GM23338 (cell line): Measurements from ENCODE around the gene BLTP3B.

Source experiments
- CREB1 ChIP-seq: fragments of 250-450 bp; sonication (Bioruptor Pico); IDR thresholded peaks from 2 replicates; pipeline ENCODE4 v1.5.0; 2020; ENCODE audit warnings: low read depth, mild to moderate bottlenecking, moderate library complexity
- CTCF ChIP-seq, 2 experiments: fragments of 200-600 bp in 1 of 2; sonication (generic) in 1 of 2; conservative IDR thresholded peaks; 2 replicates each; pipeline versions ENCODE4 v1.5.1 to v1.6.1; 2016 to 2017; ENCODE audit warnings: antibody characterized with exemption in 2 of 2, low read depth in 2 of 2, mild to moderate bottlenecking in 2 of 2, moderate library complexity in 1 of 2
- EZH2 ChIP-seq: fragments of 200-600 bp; sonication (generic); IDR thresholded peaks from one replicate; pipeline ENCODE4 v1.8.0; 2017; ENCODE audit warnings: antibody characterized with exemption, mild to moderate bottlenecking, low read depth; ENCODE audit not compliant: unreplicated experiment
- EZH2phosphoT487 ChIP-seq: fragments of 200-600 bp; sonication (generic); IDR thresholded peaks from one replicate; pipeline ENCODE4 v1.8.1; 2018; ENCODE audit warnings: antibody characterized with exemption; ENCODE audit not compliant: unreplicated experiment
- POLR2AphosphoS5 ChIP-seq: IDR thresholded peaks from 2 replicates; pipeline ENCODE4 v1.6.1; 2016; ENCODE audit warnings: antibody characterized with exemption, low read depth
- REST ChIP-seq: IDR thresholded peaks from one replicate; pipeline ENCODE4 v1.6.1; 2018; ENCODE audit warnings: antibody characterized with exemption; ENCODE audit not compliant: unreplicated experiment

GRCh38 chr12:100123316-100124095 is 19.2 kb downstream of the BLTP3B start:
- no peak for TF ChIP-seq CTCF (conservative IDR thresholded peaks at IDR 0.05; ENCODE audit: low read depth in 2 of 2)
- TF ChIP-seq POLR2AphosphoS5: no peak
- TF ChIP-seq CREB1 (CRISPR knock-in tag): no peak
- no peak for TF ChIP-seq EZH2phosphoT487
- no peak for TF ChIP-seq EZH2
- TF ChIP-seq REST: no peak
